Coronary artery (tissue), 2 donors: Measurements from ENCODE around the gene WASF2.

Experiments used
- DNase-seq: peaks from one replicate; pipeline ENCODE4 v3.0.0-alpha.2; 2017; ENCODE audit warnings: low spot score
- H3K27ac ChIP-seq, 2 donors: fragments of 200-600 bp; sonication (generic); one replicate each; pipeline ENCODE4 v1.5.1; 2016 to 2019
- H3K4me3 ChIP-seq: fragments of 200-600 bp; sonication (generic); 2 replicates; pipeline ENCODE4 v1.5.1; 2016; ENCODE audit warnings: mild to moderate bottlenecking, moderate library complexity
- TF ChIP-seq, protein P1 (sequence below): fragments of 200-600 bp; sonication (generic); IDR thresholded peaks from one replicate; pipeline ENCODE4 v1.5.1; 2019; ENCODE audit warnings: antibody characterized with exemption

The WASF2 gene

DNA sequence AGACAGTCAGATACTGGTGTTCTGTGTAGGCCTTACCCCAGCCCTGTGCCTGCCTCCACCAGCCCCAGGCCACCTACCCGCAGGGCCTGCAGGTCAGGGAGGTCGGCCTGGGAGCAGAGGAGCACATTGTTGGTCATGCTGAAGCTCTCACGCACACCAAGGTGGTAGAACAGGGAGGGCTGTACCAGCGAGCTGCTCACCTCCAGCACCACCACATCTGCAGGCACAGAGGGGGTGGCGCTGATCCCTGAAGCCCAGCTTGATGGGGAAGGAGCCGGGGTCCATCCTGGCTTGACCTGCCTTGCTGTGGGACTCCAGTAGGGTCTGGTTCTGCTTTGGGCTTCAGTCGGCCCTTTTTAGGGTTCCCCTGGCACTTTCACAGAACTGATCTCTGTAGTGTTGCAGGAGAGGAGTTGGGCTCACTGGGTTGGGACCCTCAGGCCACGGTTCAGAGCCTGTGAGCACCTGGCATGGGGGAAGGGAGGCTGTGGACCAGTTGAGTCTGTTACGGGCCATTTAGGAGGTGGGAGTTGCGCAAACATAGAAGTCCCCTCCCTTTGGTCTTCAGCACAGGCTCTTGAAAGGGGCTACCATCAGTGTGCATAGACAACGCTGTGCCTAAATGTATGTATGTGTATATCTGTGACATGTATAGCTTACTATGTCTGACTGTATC, 125.1 kb downstream of the WASF2 start:
- H3K27ac ChIP-seq, result peak overlapping the region; percentile 99
- TF ChIP-seq, protein P1, sequence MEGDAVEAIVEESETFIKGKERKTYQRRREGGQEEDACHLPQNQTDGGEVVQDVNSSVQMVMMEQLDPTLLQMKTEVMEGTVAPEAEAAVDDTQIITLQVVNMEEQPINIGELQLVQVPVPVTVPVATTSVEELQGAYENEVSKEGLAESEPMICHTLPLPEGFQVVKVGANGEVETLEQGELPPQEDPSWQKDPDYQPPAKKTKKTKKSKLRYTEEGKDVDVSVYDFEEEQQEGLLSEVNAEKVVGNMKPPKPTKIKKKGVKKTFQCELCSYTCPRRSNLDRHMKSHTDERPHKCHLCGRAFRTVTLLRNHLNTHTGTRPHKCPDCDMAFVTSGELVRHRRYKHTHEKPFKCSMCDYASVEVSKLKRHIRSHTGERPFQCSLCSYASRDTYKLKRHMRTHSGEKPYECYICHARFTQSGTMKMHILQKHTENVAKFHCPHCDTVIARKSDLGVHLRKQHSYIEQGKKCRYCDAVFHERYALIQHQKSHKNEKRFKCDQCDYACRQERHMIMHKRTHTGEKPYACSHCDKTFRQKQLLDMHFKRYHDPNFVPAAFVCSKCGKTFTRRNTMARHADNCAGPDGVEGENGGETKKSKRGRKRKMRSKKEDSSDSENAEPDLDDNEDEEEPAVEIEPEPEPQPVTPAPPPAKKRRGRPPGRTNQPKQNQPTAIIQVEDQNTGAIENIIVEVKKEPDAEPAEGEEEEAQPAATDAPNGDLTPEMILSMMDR, result no peak
- peak; percentile 74 for DNase-seq
- H3K4me3 ChIP-seq, result peak overlapping the region; percentile 90

GRCh38 chr1:27363766-27364695, 125.9 kb downstream of the WASF2 start:
- no peak for DNase-seq
- Histone ChIP-seq H3K27ac (peak overlapping the region in 1 of 2 donors; percentile 99), H3K4me3 (peak overlapping the region; percentile 90)
- TF ChIP-seq, protein P1, result no peak

- Histone ChIP-seq H3K4me3 (no peak overlapping the region), H3K27ac (no peak overlapping the region)
- TF ChIP-seq, protein P1, result no peak
- DNase-seq, result no peak
These were observed 128.4 kb downstream of the WASF2 start for GRCh38 chr1:27361553-27361952.

GRCh38 chr1:27361044-27361402, 128.9 kb downstream of the WASF2 start:
- TF ChIP-seq, protein P1, result no peak
- Histone ChIP-seq H3K4me3 (no peak overlapping the region), H3K27ac (no peak overlapping the region)
- no peak for DNase-seq

DNA sequence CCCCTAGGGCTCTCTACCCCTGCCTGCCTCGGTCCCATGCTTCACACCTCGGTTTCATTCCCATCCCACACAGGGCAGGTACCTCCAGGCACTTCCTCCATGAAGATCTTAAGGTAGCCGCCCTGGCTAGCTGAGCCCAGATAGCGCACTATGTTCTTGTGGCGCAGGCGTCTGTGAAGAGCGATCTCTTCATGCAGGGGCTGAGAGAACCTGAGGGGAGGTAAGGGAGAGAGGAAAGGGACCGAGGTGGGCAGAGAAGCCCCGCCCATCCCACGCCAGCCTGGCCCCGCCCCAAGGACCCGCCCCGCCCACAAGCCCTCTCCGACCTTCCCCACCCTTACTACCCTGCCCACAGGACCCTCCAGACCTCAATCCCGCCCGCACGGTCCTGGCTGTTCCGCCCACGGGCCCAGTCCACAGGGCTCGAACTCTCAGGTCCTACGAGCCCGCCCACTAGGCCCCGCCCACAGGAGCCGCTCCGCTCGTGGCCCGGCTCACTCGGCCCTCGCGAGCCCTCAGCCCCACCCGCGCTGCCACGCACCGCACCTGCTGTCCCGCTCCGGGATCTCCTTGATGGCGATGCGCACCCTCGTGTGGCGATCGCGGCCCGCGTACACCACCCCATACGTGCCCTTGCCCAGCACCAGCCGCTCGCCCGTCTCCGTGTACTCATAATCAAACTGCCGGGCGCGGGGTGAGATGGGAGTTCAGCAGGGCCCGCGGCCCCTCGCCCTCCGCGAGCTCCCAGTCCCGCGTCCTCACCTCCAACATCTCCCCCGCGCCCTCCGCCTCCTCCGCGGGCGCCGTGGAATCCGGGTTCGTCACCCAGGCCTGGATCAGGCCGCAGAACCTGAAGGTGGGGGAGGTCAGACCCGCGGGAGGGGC, 129.6 kb downstream of the WASF2 start:
- DNase-seq, result no peak
- H3K4me3 ChIP-seq, result peak overlapping the region; percentile 37
- TF ChIP-seq, protein P1, result no peak
- H3K27ac ChIP-seq, result no peak overlapping the region

DNA sequence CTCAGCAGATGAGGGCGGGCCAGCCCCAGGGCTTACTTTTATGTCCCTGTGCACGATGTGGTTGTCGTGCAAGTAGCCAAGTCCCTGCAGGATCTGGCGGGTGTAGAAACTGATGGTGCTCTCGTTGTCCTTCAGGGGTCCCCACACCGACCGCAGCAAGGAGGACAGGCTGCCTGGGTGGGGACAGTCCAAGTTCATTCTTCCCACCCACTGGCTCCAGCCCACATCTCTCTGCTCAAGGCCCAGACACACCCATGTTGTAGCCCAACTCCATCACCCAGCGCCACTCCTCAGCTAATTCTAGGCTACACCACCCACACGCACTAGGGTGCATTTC, 130.2 kb downstream of the WASF2 start:
- no peak overlapping the region for H3K4me3 ChIP-seq
- H3K27ac ChIP-seq, result no peak overlapping the region
- no peak for DNase-seq
- TF ChIP-seq, protein P1, result no peak
